Measurements from ENCODE around the gene BMI1. TPM values are rescaled to one million over a fixed set of nuclear protein-coding genes. Genes with fewer than 3 reads are reported as not detected.

Gene BMI1
- total RNA-seq, 1 experiment from 2014 or later, result 85.2 TPM

GRCh38 chr10:22280078-22280477 is 40.8 kb upstream of the BMI1 start:
- no TSS peak for BruUV-seq (replicated peaks)
- TF ChIP-seq CTCF (conservative IDR thresholded peaks at IDR 0.05; ENCODE audit: low read depth, low read length) (no peak), EZH2 (IDR thresholded peaks at IDR 0.05; ENCODE audit: borderline replicate concordance, low read depth, low read length, poor library complexity, severe bottlenecking) (no peak)
- intact Hi-C loops (cut with micrococcal nuclease; ENCODE audit: unreplicated experiment), result no loop called here
- no peak overlapping the region for H3K27ac ChIP-seq (ENCODE audit: low read depth, low read length, poor library complexity, severe bottlenecking)
- H3K4me1 ChIP-seq (ENCODE audit: insufficient read depth, low read length, poor library complexity, severe bottlenecking), result peaks cover 8% of the 10 kb centered on the region
- no peaks in the 10 kb centered on the region for H3K36me3 ChIP-seq (ENCODE audit: insufficient read depth, low read length, poor library complexity, severe bottlenecking)
- peak; percentile 16 for DNase-seq (ENCODE audit: low spot score)
- H3K9me3 ChIP-seq (ENCODE audit: low read depth, low read length, poor library complexity, severe bottlenecking), result no peaks in the 10 kb centered on the region
- CTCF ChIA-PET, result no interaction called here
- H3K4me3 ChIP-seq (ENCODE audit: low read depth, low read length, poor library complexity, severe bottlenecking), result no peak overlapping the region
- POLR2A ChIA-PET (ENCODE audit: low non-redundant PET), result interaction anchor here (0.7 kb wide), 1 partner anchor 43 kb away, joined by 14 read pairs; no protein-coding TSS in a partner anchor
- no peaks in the 10 kb centered on the region for H3K27me3 ChIP-seq (replicated peaks; ENCODE audit: insufficient read depth, low read depth, low read length, poor library complexity)

- peaks cover 3% of the 10 kb centered on the region for H3K9me3 ChIP-seq (ENCODE audit: low read depth, low read length, poor library complexity, severe bottlenecking)
- ChIA-PET POLR2A (ENCODE audit: low non-redundant PET) (no interaction called here), CTCF (no interaction called here)
- no TSS peak for BruUV-seq (replicated peaks)
- no peak for DNase-seq (ENCODE audit: low spot score)
- H3K4me1 ChIP-seq (ENCODE audit: insufficient read depth, low read length, poor library complexity, severe bottlenecking), result no peaks in the 10 kb centered on the region
- no peak overlapping the region for H3K4me3 ChIP-seq (ENCODE audit: low read depth, low read length, poor library complexity, severe bottlenecking)
- H3K27ac ChIP-seq (ENCODE audit: low read depth, low read length, poor library complexity, severe bottlenecking), result no peak overlapping the region
- intact Hi-C loops (cut with micrococcal nuclease; ENCODE audit: unreplicated experiment), result no loop called here
- TF ChIP-seq CTCF (conservative IDR thresholded peaks at IDR 0.05; ENCODE audit: low read depth, low read length) (no peak), EZH2 (IDR thresholded peaks at IDR 0.05; ENCODE audit: borderline replicate concordance, low read depth, low read length, poor library complexity, severe bottlenecking) (no peak)
- no peaks in the 10 kb centered on the region for H3K27me3 ChIP-seq (replicated peaks; ENCODE audit: insufficient read depth, low read depth, low read length, poor library complexity)
- no peaks in the 10 kb centered on the region for H3K36me3 ChIP-seq (ENCODE audit: insufficient read depth, low read length, poor library complexity, severe bottlenecking)
These were observed 35.8 kb upstream of the BMI1 start for GRCh38 chr10:22285130-22285529.

GRCh38 chr10:22293747-22294404 is 27.0 kb upstream of the BMI1 start:
- TF ChIP-seq EZH2 (IDR thresholded peaks at IDR 0.05; ENCODE audit: borderline replicate concordance, low read depth, low read length, poor library complexity, severe bottlenecking) (no peak), CTCF (conservative IDR thresholded peaks at IDR 0.05; ENCODE audit: low read depth, low read length) (no peak)
- Histone ChIP-seq H3K36me3 (ENCODE audit: insufficient read depth, low read length, poor library complexity, severe bottlenecking) (no peaks in the 10 kb centered on the region), H3K9me3 (ENCODE audit: low read depth, low read length, poor library complexity, severe bottlenecking) (peaks cover 3% of the 10 kb centered on the region), H3K27ac (ENCODE audit: low read depth, low read length, poor library complexity, severe bottlenecking) (no peak overlapping the region), H3K4me1 (ENCODE audit: insufficient read depth, low read length, poor library complexity, severe bottlenecking) (peaks cover 8% of the 10 kb centered on the region), H3K4me3 (ENCODE audit: low read depth, low read length, poor library complexity, severe bottlenecking) (no peak overlapping the region), H3K27me3 (replicated peaks; ENCODE audit: insufficient read depth, low read depth, low read length, poor library complexity) (no peaks in the 10 kb centered on the region)
- POLR2A ChIA-PET (ENCODE audit: low non-redundant PET), result no interaction called here
- no TSS peak for BruUV-seq (replicated peaks)
- intact Hi-C loops (cut with micrococcal nuclease; ENCODE audit: unreplicated experiment), result no loop called here
- peak; percentile 80 for DNase-seq (ENCODE audit: low spot score)
- CTCF ChIA-PET, result no interaction called here

All from A673 (cell line).